ENCODE data around the gene RABGAP1L. TPM values are rescaled to one million over a fixed set of nuclear protein-coding genes. Genes with fewer than 3 reads are reported as not detected.

The RABGAP1L gene
- total and polyA plus RNA-seq, 2 of the 8 experiments (the other 6 are each of a cell fraction or from before 2014, with no cell fraction given): 33.3 to 156 TPM

GRCh38 chr1:174352883-174353608, 193.7 kb downstream of the RABGAP1L start (continued):
- TF ChIP-seq CTCF (IDR thresholded peaks at IDR 0.05; ENCODE audit: control extremely low read depth in 1 of 3, insufficient read depth in 1 of 3, low read depth in 1 of 3, low read length in 3 of 3) (no peak), TAF1 (IDR thresholded peaks at IDR 0.05; ENCODE audit: low read depth, low read length) (no peak), GABPA (IDR thresholded peaks at IDR 0.05; ENCODE audit: borderline replicate concordance, insufficient read depth, low read length) (no peak), RFX5 (IDR thresholded peaks at IDR 0.05; ENCODE audit: borderline replicate concordance, low read depth, low read length) (no peak), SIX5 (IDR thresholded peaks at IDR 0.05; ENCODE audit: low read depth, low read length) (no peak), FOSL1 (IDR thresholded peaks at IDR 0.05; ENCODE audit: insufficient read depth, low read depth, low read length) (no peak), CEBPB (IDR thresholded peaks at IDR 0.05; ENCODE audit: low read depth, low read length) (no peak), SAP30 (IDR thresholded peaks at IDR 0.05; ENCODE audit: insufficient read depth, insufficient replicate concordance, low read length) (no peak)

Data from H1 (cell line).